Panc1 (cell line): Measurements from ENCODE around the gene COPZ1. TPM values are rescaled to one million over a fixed set of nuclear protein-coding genes. Genes with fewer than 3 reads are reported as not detected.

Experiments used
- ATAC-seq: fragments of 200-7000 bp; cut with Tn5 transposase; 2 replicates; pipeline ENCODE4 v1.9.1; 2020; ENCODE audit warnings: mild to moderate bottlenecking, moderate library complexity
- BruUV-seq: library from RNA; stranded (reverse); fragments of 400-500 nt; replicated peaks from 2 replicates; lab custom pipeline; 2021; lab: Mats Ljungman, UMichigan
- CTCF ChIA-PET: fragments of 300-600 bp; sonication (Branson Sonifier 250); formaldehyde crosslinking; loops from one replicate; lab custom pipeline; 2022; ENCODE audit warnings: antibody characterized with exemption; lab: Charles Lee
- POLR2A ChIA-PET: fragments of 300-600 bp; sonication (Branson Sonifier 250); formaldehyde crosslinking; loops from one replicate; lab custom pipeline; 2022; ENCODE audit warnings: antibody characterized with exemption; lab: Charles Lee
- DNase-seq: peaks from one replicate; pipeline ENCODE4 v3.0.0-alpha.2; 2010; ENCODE audit warnings: low read depth, low spot score
- H3K27ac ChIP-seq: 2 replicates; pipeline ENCODE4 v1.5.1; 2011; ENCODE audit warnings: mild to moderate bottlenecking, low read length, inconsistent platforms
- H3K27me3 ChIP-seq: fragments of 200-500 bp; sonication (Bioruptor generic); 2 replicates; pipeline ENCODE4 v1.6.0; 2014; ENCODE audit warnings: low read length, inconsistent platforms; ENCODE audit not compliant: control insufficient read depth, insufficient read depth
- H3K36me3 ChIP-seq: fragments of 200-500 bp; sonication (Bioruptor generic); 2 replicates; pipeline ENCODE4 v1.5.1; 2014; ENCODE audit warnings: inconsistent platforms, mild to moderate bottlenecking, low read length, moderate library complexity; ENCODE audit not compliant: control insufficient read depth, insufficient read depth
- H3K4me1 ChIP-seq: 2 replicates; pipeline ENCODE4 v1.5.1; 2011; ENCODE audit warnings: inconsistent platforms, mild to moderate bottlenecking, low read length, moderate library complexity; ENCODE audit not compliant: control insufficient read depth, insufficient read depth
- H3K4me3 ChIP-seq, 2 experiments: 2 replicates each; pipeline ENCODE4 v1.5.1; 2011 to 2012; ENCODE audit warnings: low read depth in 2 of 2, low read length in 2 of 2, mild to moderate bottlenecking in 2 of 2, inconsistent platforms in 1 of 2, moderate library complexity in 1 of 2
- H3K9me3 ChIP-seq: fragments of 200-500 bp; sonication (Bioruptor generic); 2 replicates; pipeline ENCODE4 v1.5.1; 2014; ENCODE audit warnings: low read depth, mild to moderate bottlenecking, inconsistent platforms, low read length, moderate library complexity; ENCODE audit not compliant: control insufficient read depth, insufficient read depth
- CTCF ChIP-seq: fragments of 450-650 bp; IDR thresholded peaks from 2 replicates; pipeline ENCODE4 v1.5.1; 2017; ENCODE audit warnings: mild to moderate bottlenecking
- POLR2AphosphoS5 ChIP-seq: IDR thresholded peaks from 2 replicates; pipeline ENCODE4 v1.6.1; 2012; ENCODE audit warnings: mild to moderate bottlenecking, low read depth, low read length, moderate library complexity
- REST ChIP-seq, 2 experiments: IDR thresholded peaks; 2 replicates each; pipeline ENCODE4 v1.6.1; 2011 to 2012; ENCODE audit warnings: low read depth in 2 of 2, control low read depth in 1 of 2, low read length in 1 of 2, mild to moderate bottlenecking in 1 of 2, moderate library complexity in 1 of 2; ENCODE audit not compliant: insufficient read depth in 1 of 2
- SIN3A ChIP-seq: IDR thresholded peaks from 2 replicates; pipeline ENCODE4 v1.6.1; 2012; ENCODE audit warnings: low read depth, mild to moderate bottlenecking, low read length, moderate library complexity, borderline replicate concordance; ENCODE audit not compliant: insufficient read depth
- TCF7L2 ChIP-seq: IDR thresholded peaks from 2 replicates; pipeline ENCODE4 v1.6.1; 2011; ENCODE audit warnings: mild to moderate bottlenecking, low read depth, low read length, inconsistent platforms
- in situ Hi-C: cut with HindIII; loops from 2 replicates; pipeline ENCODE4 v1.10.0; 2016; ENCODE audit warnings: low sequenced_read_pairs, low pct_unique_long_range_greater_than_20kb
- intact Hi-C: fragments of 100-400 bp; cut with micrococcal nuclease; formaldehyde crosslinking; loops from one replicate; pipeline ENCODE4 v1.10.0; 2022; ENCODE audit not compliant: unreplicated experiment
- total RNA-seq: library from RNA; stranded (reverse); gene quantifications from one replicate; pipeline ENCODE4 v1.2.1, GENCODE V29; 2021; ENCODE audit not compliant: unreplicated experiment

The COPZ1 gene
- total RNA-seq, 1 experiment from 2014 or later: 175 TPM

GRCh38 chr12:54386403-54387113 lies 61.6 kb downstream of the COPZ1 start:
- no TSS peak for BruUV-seq
- ChIA-PET POLR2A (no interaction called here), CTCF (interaction anchor here (0.7 kb wide), 1 partner anchor 16 kb away, joined by 3 read pairs; no protein-coding TSS in a partner anchor)
- in situ Hi-C loops (no loop called here), intact Hi-C loops (no loop called here)
- TF ChIP-seq POLR2AphosphoS5 (no peak), REST (IDR thresholded peaks at IDR 0.05; ENCODE audit: insufficient read depth in 1 of 2, low read depth in 2 of 2, low read length in 1 of 2) (no peak), CTCF (no peak), SIN3A (no peak), TCF7L2 (no peak)
- Histone ChIP-seq H3K4me3 (no peak overlapping the region), H3K36me3 (no peaks in the 10 kb centered on the region), H3K9me3 (no peaks in the 10 kb centered on the region), H3K4me1 (no peaks in the 10 kb centered on the region; the same call in none of the 2 replicates), H3K27ac (no peak overlapping the region), H3K27me3 (no peaks in the 10 kb centered on the region)
- ATAC-seq: no peak
- DNase-seq: no peak

- Histone ChIP-seq H3K9me3 (no peaks in the 10 kb centered on the region), H3K36me3 (no peaks in the 10 kb centered on the region), H3K4me3 (no peak overlapping the region), H3K27me3 (no peaks in the 10 kb centered on the region), H3K27ac (no peak overlapping the region), H3K4me1 (no peaks in the 10 kb centered on the region; the same call in none of the 2 replicates)
- TF ChIP-seq CTCF (no peak), REST (IDR thresholded peaks at IDR 0.05; ENCODE audit: insufficient read depth in 1 of 2, low read depth in 2 of 2, low read length in 1 of 2) (no peak), TCF7L2 (no peak), POLR2AphosphoS5 (no peak), SIN3A (no peak)
- POLR2A ChIA-PET: interaction anchor here (0.7 kb wide), 1 partner anchor 42 kb away, joined by 3 read pairs; no protein-coding TSS in a partner anchor
- DNase-seq (no peak), ATAC-seq (no peak)
- BruUV-seq: no TSS peak
- intact Hi-C loops: no loop called here
- CTCF ChIA-PET: no interaction called here
- in situ Hi-C loops: no loop called here
These were observed 62.2 kb downstream of the COPZ1 start for GRCh38 chr12:54387114-54387467.
